ENCODE measurements around the gene IL17C.

GRCh38 chr16:88632587-88632930 is 5.8 kb upstream of the IL17C start:
- TF ChIP-seq CTCF (IDR thresholded peaks at IDR 0.05) (no peak), POLR2AphosphoS5 (IDR thresholded peaks at IDR 0.05) (no peak), POLR2A (IDR thresholded peaks at IDR 0.05) (no peak)

Data from prostate gland (tissue), 2 donors.